AG08396 (cell line): ENCODE results near the gene PARN.
"Not testable (repeated sequence)": the region's sequence is repeated elsewhere in the genome, so short reads cannot be mapped to it uniquely, and the experiment has no call there.

Experiments used
- DNase-seq: peaks from one replicate; pipeline ENCODE4 v3.0.0; 2012; ENCODE audit warnings: low spot score, mixed read lengths

Gene PARN

DNA sequence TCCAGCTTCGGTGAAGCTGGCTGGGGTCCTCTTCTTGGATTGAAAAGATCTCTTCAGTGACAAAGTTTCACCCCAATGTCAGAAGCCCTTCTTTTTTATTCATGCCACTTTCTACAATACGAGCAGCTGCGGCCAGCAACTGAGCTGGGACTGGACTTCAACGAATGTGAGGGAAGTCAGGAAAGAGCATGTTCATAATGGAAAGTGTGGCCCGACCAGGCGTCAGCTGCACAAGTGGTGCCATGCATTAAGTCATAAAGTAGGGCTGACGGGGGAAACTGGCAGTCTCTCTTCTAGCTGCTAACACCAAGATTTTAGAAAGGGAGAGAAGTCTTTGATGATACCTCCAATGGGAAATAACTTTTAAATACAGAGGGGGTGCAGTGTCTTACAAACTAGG is 192.6 kb downstream of the PARN start:
- no peak for DNase-seq

DNA sequence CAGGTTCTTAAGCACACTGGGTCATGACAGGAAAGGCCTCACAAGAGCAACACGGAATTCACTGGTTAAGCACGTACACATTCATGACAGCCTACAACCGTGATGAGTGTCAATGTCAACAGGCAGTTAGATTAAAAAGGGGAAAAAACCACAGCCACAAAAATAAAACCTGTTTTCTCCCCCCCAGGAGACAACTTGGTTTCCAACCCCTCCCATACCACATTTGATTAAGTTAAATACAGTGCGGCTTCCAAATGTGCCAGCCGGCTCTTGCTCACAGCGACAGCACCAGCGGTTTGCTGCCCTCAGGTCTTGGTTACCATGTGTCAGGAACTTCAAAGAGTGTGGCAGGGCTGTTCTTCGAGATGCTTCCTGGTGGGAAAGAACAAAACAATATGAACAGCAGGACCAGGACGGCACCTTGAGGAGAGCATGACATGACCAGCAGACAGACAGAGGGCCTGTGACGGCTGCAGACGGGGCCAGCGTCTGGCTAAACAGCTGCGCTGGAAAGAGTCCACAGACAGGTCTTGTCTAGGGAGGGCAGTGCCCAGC is 193.6 kb downstream of the PARN start:
- no peak for DNase-seq

DNA sequence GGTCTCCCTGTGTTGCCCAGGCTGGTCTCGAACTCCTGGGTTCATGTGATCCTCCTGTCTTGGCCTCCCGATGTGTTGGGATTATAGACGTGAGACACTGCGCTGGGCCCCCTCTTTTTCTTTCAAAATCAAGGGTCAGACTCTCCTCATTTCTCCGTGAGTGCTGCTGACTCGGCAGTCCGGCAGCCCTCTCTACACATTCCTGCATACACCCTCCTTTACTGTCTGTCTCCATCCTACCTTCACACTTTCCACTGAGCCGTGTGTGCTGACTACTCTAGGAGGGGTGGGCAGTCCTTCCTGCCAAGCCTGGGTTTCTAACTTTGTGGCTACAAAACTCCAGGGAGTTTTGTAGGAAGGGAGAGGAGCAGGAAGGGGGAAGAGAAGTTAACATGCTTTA is 195.2 kb downstream of the PARN start:
- no peak for DNase-seq

GRCh38 chr16:14428971-14429637 is 201.0 kb downstream of the PARN start:
- not testable (repeated sequence) for DNase-seq

DNA sequence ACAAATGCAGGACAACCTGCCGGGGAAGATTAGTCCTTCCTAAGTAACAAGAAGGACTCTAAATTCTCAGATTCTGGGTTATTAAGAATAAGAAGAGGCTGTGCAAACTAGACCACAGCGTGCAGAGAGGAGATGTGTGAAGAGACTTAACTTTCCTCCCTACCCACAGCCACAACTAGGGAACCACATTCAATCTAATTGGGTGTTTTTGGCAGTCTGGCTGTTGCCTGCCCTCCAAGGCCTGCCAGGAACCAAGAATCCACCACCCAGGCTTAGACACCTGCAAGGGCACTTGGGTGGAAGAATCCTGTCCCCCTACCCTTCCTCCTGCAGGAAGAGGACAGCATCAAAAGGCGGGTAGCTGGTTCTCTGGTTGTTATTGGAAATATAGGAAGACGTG is 202.0 kb downstream of the PARN start:
- no peak for DNase-seq

DNA sequence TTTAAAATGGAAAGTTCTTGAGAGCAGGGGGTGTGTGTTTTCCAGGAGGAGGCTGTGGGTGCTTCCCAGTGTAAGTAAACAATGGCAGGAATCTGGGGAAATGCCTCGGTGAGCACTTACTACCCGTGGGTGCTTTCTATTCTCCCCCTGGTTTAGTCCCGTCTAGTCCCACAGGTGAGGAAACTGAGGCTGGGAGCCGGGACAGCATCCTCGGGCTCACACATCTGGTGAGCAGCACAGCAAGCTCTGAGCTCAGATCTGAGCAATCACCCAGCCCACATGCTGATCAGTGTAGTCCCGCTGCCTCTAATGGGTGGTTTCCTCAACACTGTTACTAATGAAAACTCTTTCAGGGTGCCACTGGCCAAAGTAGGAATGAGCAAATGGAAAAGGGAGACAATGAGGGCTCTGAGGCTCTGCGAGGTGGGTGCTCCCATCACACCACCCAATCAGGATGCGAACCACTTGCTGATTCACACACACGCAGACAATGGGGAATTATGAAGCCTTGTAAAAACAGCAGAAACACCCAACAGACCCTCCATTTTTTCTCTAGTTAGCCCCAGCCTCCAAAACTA is 202.6 kb downstream of the PARN start:
- DNase-seq, result no peak

DNA sequence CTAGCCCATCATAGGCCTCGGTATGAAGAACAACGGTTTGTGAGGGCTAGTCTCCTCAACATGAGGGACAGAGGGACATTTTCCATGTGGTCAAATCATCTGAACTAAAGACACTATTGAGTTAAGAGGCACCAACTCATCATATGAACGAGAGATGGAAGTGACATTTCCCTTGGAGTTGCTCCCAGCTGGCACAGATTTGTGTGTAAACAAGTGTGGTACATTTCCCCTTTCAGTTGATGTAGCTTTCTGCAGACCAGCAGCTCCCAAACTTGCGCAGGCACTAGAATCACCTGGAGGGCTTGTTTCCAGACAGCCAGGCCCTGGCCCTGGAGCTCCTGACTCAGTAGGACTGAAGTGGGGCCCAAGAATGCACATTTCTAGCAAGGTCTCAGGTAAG is 205.5 kb downstream of the PARN start:
- DNase-seq, result no peak

- no peak for DNase-seq
Measured at GRCh38 chr16:14423344-14423743, 206.7 kb downstream of the PARN start.

DNA sequence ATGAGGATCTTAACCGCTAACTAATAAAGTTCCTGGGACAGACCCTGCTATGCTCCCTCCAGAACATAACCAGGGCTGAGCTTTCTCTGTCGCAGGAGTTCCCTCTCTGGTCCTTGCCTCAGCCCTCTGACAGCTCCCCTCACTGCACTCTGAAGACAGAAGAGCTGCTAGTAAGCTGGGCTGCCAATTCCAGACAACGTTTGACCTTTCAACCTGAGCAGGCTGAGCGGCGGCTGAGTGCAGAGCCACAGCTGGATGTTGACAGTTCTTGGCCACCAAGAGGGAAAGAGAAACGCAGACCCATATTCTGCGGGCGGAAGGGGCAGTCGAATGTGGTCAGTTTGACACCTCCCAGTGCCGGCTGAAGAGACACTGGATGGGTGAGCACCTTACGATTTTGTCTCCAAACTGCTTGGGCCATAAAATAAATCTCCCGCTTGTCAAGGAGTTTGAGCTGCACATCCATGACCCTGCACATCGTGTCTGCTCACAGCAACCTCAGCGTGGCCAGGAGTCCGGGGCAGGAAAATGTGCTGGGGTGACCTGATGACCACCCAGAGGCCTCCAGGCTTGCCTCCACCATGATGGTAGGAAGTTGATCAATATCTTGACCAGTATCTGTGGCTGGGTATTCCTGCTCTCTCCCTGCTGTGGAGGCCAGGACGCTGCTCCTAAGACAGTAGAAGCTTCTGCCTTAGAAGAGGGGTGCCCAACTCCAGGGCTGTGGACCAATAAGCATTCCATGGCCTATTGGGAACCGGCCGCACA is 209.2 kb downstream of the PARN start:
- no peak for DNase-seq

GRCh38 chr16:14420243-14420642 is 209.8 kb downstream of the PARN start:
- not testable (repeated sequence) for DNase-seq

DNA sequence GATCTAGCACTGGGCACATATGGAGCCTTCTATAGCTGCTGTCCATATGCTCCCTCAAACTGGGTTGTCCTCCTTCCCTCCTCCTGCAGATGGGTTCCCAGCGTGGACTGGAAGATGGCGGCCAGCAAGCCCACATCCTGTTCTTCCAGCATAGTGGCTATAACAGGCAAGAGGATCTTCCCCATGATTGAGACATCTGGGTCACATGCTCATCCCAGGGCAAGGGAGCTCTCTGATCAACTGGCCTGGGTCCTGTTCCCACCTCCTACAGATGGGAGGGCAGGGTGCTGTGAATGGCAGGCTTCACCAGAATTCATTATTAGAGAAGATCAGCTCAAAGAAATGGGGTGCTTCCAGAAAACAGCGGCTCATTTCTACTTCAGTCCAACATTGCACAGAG is 210.2 kb downstream of the PARN start:
- DNase-seq, result no peak

DNA sequence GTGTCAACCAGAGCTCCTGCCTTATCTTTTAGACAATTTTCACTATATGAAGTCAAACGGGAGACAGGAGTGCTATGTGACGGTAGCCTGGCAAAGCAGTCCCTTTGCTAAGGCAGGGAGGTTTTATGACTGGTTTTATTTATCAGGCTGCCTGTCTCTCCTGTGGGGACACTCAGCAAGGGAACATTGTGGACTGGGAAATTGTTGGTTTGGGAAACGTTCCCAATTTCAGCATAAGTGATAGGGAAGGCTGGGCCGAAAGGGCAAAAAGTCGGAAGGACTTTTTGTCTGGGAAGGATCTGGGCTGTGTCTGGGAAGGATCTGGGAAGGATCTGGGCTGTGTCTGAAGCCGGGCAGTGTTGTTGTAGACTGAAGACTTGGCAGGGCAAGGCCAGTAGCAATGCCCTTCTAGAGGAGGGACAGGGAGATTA is 211.2 kb downstream of the PARN start:
- DNase-seq, result no peak

DNA sequence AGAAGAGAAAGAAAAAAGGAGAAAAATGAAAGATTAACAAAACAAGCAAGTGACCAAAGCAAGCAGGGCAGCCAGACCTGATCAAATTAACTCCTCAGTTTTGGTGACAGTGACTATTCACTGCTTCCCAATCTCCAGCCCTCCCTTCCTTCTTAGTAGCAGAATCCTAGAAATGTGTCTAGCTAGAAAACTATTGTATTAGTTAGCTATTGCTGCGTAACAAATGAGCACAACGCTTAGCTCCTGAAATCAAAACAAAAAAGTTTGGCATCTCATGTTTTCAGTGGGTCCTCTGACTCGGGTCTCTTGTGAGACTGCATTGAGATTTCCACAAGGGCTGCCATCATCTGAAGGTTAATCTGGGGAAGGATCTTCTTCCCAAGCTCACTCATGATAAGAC is 213.9 kb downstream of the PARN start:
- no peak for DNase-seq

DNA sequence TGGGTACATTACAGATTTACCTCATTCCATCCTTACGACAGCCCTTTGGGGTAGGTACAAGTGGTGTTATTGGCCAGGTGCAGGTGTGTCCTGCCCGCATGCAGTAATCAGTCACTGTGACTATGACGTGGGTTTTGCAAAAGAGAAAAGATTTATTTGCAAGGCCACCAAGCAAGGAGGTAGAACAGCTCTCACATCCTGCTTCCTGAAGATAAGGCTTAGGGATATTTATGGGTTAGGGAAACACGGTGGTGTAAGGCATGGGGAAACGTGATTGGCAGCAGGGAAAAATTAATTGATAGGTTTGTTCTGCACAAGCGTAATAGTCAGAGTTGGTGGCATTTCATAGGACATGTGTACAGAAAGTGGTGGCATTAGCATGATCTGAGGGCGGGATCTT is 214.8 kb downstream of the PARN start:
- no peak for DNase-seq

- peak; percentile 74 for DNase-seq
Measured at GRCh38 chr16:14409563-14409962, 220.5 kb downstream of the PARN start.

DNA sequence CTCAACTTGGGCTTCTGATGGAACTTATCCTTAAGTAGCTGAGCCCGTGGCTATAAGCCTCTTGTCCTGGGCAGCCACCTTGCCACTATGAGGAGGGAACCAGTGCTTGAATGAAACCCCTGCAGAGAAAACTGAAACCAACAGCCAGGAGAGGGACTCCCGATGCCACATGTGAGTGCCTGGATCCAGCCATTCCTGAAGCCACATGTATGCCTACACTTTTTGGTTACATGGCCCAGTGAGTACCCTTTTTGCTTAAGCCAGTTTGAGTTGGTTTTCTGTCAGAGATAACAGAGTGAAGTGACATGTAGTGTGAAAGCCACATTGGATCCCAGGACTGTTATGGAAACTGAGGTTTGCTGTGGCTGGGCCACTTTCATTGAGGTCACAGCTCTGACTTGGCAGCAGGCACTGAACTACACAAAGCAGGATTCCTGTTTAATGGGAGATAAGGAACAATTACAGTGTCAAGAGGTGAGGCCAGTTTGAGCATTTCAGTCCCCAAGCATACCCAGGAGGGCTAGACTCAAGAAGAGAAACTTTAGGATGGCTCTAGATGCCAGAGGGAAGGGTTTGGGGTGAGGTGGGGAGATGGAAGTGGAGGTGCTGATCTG is 222.2 kb downstream of the PARN start:
- DNase-seq, result no peak

DNA sequence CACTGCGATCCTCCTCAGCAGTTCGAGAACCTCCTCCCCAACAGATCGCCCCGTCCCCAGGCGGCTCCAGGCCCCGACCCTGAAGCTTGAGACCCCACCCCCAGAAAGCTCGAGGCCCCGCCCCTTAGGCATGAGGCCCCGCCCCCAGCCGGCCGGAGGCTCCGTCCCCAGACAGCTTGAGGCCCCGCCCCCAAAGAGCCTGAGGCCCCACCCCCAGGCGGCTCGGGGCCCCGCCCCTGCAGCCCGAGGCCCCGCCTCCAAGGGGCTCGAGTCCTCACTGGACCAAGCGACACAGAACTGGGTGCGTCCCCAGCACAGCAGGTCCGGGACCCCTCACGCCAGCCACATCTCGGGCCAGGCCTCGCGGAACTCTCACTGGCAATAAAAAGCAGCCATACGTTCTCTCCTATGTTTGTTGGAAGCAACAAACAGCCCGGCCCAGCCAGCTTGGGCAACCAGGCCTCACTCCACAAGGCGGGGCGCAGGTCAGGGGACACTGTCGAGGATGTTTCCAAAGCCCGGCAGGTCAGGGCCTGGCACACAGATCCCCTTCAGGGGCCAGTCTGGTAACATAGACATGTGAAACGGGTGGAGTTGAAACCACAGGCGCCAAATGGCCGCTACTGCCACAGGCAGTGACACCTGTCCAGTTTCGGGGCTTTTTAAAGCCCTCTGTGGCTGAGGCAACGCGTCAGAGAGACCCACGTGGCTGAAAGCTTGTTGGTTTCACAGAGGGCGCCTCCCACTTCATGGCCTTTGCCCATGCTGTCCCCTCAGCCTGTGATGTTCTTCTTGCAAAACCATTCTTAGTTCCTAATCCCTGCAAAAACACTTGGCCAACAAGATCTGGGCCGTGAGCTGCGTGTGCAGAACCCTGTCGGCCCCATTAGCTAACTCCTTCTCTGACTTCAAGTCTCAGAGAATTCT is 224.2 kb downstream of the PARN start:
- DNase-seq, result peak; percentile 23

DNA sequence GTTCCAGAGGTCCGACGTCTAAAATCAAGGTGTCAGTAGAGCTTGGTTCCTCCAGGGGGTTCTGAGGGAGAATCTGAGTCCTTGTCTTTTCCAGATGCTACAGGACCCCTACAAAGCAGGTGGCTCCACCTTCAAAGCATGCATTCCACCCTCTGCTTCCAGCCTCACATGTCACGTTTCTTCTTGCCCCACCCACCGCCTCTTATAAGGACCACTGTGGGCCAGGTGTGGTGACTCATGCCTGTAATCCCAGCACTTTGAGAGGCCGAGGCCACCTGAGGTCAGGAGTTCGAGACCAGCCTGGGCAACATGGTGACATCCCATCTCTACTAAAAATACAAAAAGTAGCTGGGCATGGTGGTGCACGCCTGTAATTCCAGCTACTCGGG is 227.1 kb downstream of the PARN start:
- DNase-seq, result not testable (repeated sequence)

GRCh38 chr16:14402114-14403000 is 227.7 kb downstream of the PARN start:
- DNase-seq, result not testable (repeated sequence)

- DNase-seq, result not testable (repeated sequence)
Measured at GRCh38 chr16:14401711-14402061, 228.4 kb downstream of the PARN start.
